ENCODE measurements around the gene RUNX1. TPM values are rescaled to one million over a fixed set of nuclear protein-coding genes. Genes with fewer than 3 reads are reported as not detected.

RUNX1 gene
- total and polyA plus RNA-seq, 2 donors (not counting 3 experiments of a cell fraction or from before 2014, with no cell fraction given): 4.6 to 17.9 TPM

DNA sequence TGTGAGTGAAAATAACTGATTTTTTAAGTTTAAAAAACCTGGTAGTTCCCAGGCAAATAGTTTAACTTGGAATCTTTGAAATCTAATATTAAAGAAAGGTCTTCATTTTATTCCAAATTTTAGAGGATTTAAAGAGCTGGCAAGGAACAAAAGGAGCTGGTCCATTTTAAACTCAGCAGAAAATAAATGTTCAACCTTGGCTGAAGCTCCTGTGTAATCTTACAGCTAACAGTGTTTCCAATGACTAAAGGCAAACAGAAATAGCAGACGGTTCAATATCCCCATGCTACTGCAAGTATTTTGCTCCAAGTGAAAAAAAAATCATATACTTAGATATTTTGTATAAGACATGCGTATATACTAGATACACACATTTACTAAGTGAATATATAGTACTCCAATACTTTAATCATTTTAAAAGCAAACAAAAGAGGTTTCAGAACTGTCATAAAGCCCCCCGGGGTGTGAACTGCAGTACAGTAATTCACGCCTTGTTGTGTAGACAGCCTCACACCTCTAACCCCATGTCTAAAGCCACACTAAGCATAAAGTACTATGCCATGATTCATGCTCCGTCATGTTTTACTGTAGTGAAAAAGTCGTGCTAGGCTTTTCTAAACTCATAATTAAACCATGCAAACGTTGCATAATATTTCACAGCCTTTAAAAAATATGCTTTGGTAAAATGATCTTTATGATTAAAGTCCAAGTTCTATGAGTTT lies 248.1 kb downstream of the RUNX1 start:
- H4K20me1 ChIP-seq (replicated peaks; ENCODE audit: control insufficient read depth, extremely low read depth, insufficient read depth, low read length): no peaks in the 10 kb centered on the region

More for the DNA sequence above, 248.1 kb downstream of the RUNX1 start:
- Histone ChIP-seq H3K4me2 (ENCODE audit: insufficient read depth, low read length) (no peak overlapping the region), H3K9me1 (replicated peaks; ENCODE audit: control insufficient read depth, extremely low read depth, insufficient read depth, low read length) (no peaks in the 10 kb centered on the region), H3K4me1 (ENCODE audit: control insufficient read depth, extremely low read depth, insufficient read depth, low read length) (no peaks in the 10 kb centered on the region), H3K79me2 (ENCODE audit: control insufficient read depth, insufficient read depth, low read length) (peaks cover 22% of the 10 kb centered on the region), H3K36me3 (ENCODE audit: control insufficient read depth in 2 of 2, extremely low read depth in 1 of 2, insufficient read depth in 2 of 2, low read length in 2 of 2) (peaks cover 0 to 4% of the 10 kb centered on the region in 2 experiments), H3K9ac (replicated peaks; ENCODE audit: extremely low read depth, insufficient read depth, low read length) (no peak overlapping the region), H2AFZ (ENCODE audit: low read depth, low read length) (no peak overlapping the region), H3K27ac (ENCODE audit: insufficient read depth, low read depth, low read length) (no peak overlapping the region), H3K27me3 (ENCODE audit: control insufficient read depth in 2 of 2, insufficient read depth in 2 of 2, low read length in 2 of 2) (no peaks in the 10 kb centered on the region), H3K9me3 (replicated peaks; ENCODE audit: control insufficient read depth, insufficient read depth, low read length) (no peaks in the 10 kb centered on the region), H3K4me3 (replicated peaks in 1 of 3; ENCODE audit: insufficient read depth in 1 of 3, low read depth in 1 of 3, low read length in 3 of 3) (no peak overlapping the region)
- ChIA-PET CTCF (interaction anchor here (1.0 to 1.6 kb wide), 4 partner anchors 16 to 1039 kb away, joined by 3 to 9 read pairs (median 5); no protein-coding TSS in a partner anchor), POLR2A (no interaction called here)
- no TSS peak for BruUV-seq (replicated peaks)
- no peak for TF ChIP-seq JUN (IDR thresholded peaks at IDR 0.05; ENCODE audit: borderline replicate concordance, insufficient read depth, insufficient read length, low read depth)
- TF ChIP-seq, protein P1, sequence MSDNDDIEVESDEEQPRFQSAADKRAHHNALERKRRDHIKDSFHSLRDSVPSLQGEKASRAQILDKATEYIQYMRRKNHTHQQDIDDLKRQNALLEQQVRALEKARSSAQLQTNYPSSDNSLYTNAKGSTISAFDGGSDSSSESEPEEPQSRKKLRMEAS (IDR thresholded peaks at IDR 0.05; ENCODE audit: insufficient read depth, insufficient read length): no peak
- TF ChIP-seq POLR2AphosphoS5 (IDR thresholded peaks at IDR 0.05; ENCODE audit: insufficient read depth, low read depth, low read length): no peak
- TF ChIP-seq FOS (IDR thresholded peaks at IDR 0.05; ENCODE audit: borderline replicate concordance, insufficient read depth, low read length): no peak
- no peak for TF ChIP-seq MYC (IDR thresholded peaks at IDR 0.05; ENCODE audit: low read depth, low read length)
- no peak for TF ChIP-seq EZH2 (IDR thresholded peaks at IDR 0.05; ENCODE audit: borderline replicate concordance, low read depth, low read length, severe bottlenecking)
- TF ChIP-seq GATA2 (IDR thresholded peaks at IDR 0.05; ENCODE audit: insufficient read depth, insufficient read length, low read depth, low read length): no peak
- TF ChIP-seq, protein P2, sequence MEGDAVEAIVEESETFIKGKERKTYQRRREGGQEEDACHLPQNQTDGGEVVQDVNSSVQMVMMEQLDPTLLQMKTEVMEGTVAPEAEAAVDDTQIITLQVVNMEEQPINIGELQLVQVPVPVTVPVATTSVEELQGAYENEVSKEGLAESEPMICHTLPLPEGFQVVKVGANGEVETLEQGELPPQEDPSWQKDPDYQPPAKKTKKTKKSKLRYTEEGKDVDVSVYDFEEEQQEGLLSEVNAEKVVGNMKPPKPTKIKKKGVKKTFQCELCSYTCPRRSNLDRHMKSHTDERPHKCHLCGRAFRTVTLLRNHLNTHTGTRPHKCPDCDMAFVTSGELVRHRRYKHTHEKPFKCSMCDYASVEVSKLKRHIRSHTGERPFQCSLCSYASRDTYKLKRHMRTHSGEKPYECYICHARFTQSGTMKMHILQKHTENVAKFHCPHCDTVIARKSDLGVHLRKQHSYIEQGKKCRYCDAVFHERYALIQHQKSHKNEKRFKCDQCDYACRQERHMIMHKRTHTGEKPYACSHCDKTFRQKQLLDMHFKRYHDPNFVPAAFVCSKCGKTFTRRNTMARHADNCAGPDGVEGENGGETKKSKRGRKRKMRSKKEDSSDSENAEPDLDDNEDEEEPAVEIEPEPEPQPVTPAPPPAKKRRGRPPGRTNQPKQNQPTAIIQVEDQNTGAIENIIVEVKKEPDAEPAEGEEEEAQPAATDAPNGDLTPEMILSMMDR (IDR thresholded peaks at IDR 0.05; ENCODE audit: extremely low read depth in 1 of 2, insufficient read depth in 1 of 2, low read depth in 1 of 2, low read length in 2 of 2): no peak
- TF ChIP-seq POLR2A (IDR thresholded peaks at IDR 0.05; ENCODE audit: low read depth, low read length): no peak
- intact Hi-C loops (cut with micrococcal nuclease) (loop anchor here (2.0 to 10.0 kb wide), 2 partner anchors 454 to 600 kb away; no protein-coding TSS in a partner anchor), dilution Hi-C loops (cut with MboI; ENCODE audit: extremely low pct_ligation_motif_present, low sequenced_read_pairs) (no loop called here)
- no peak for DNase-seq (ENCODE audit: low read depth, low spot score)
- FAIRE-seq: no peak

Data from endothelial cell of umbilical vein (primary cell).